Stimulated activated CD8-positive, alpha-beta memory T cell treated with anti-CD3 and anti-CD28 coated beads, Interleukin-12 subunit alpha, Interleukin-12 subunit beta, amount 100 ng/mL, for 24 hours (primary cell): ENCODE data around the gene KCNIP4.
"Not testable (repeated sequence)": the region's sequence is repeated elsewhere in the genome, so short reads cannot be mapped to it uniquely, and the experiment has no call there.

Experiments used
- DNase-seq: peaks from one replicate; pipeline ENCODE4 v3.0.0-alpha.2; 2020; ENCODE audit errors: extremely low read depth

Gene KCNIP4

GRCh38 chr4:21366312-21366711, 582.3 kb downstream of the KCNIP4 start:
- DNase-seq = no peak

DNA sequence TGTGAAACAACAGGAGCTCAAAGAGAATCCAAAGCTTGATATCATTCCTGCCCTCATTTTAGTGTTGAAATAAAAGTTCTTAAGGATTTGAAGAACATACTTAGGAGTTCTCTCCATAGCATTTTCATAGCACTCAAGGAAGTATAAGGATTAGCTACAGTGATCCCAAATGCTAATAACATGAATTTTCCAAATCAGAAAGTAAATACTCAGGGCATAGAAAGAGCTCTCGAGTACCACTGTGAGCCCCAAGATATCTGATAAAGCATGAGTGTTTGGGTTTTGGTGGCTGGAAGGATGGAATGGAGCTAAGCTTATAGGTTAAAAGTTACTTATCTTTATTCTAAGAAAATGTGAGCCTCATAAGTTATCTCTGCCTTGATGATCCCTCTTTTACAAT, 584.9 kb downstream of the KCNIP4 start:
- DNase-seq = no peak

DNA sequence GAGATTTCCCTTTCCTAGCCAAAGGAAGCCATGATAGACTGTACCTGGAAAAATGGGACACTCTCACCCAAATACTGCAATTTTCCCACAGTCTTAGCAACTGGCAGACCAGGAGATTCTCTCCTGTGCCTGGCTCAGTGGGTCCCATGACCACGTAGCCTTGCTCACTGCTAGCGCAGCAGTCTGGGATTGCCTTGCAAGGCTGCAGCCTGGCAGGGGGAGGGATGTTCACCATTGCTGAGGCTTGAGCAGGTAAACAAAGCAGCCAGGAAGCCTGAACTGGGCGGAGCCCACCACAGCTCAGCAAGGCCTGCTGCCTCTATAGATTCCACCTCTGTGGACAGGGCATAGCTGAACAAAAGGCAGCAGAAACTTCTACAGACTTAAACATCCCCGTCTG, 596.2 kb downstream of the KCNIP4 start:
- not testable (repeated sequence) for DNase-seq

- no peak for DNase-seq
Measured at GRCh38 chr4:21347142-21347541, 601.4 kb downstream of the KCNIP4 start.

DNA sequence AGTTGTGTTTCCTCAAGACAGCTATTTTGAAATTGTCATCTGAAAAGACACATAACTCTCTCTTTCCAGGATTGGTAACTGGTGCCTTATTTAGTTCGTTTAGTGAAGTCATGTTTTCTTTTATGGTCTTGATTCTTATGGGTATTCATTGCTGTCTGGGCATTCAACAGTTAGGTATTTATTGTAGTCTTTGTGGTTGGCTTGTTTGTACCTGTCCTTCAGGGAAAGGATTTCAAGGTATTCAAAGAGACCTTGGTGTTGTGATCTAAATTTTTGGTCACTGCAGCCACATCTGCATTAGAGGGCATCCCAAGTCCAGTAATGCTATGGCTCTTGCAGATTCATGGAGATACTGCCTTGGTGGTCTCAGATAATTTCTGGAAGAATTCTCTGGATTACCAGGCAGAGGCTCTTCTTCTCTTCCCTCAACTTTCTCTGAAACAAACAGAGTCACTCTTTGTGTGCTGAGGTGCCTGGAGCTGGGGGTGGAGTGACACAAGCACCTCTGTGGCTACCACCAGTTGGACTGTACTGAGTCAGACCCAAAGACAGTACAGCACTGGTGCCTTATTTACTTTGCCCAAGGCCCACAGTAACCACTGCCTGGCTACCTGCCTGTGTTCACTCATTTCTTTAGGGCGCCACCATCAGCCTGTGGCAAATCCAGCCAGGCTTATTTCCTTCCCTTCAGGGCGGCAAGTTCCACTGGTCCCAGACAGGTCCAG, 620.4 kb downstream of the KCNIP4 start:
- no peak for DNase-seq

DNA sequence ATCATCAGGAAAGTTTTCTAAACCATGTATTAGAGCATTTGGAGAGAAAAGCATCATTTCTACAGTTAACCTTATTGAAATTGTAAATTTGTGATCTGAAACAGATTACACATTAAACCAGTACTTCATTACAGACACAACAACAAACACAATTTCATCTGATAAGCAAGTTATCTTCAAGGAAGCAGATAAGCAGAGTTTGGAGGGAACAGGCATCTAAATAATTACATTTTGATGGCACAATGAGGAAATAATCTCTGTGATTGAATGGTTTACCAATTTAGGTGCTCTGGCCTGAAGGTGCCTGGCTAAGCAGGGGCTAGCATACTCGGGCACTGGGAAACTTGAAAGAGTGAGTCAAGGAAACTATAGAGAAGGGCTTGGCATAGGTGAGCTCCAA, 628.5 kb downstream of the KCNIP4 start:
- no peak for DNase-seq

DNA sequence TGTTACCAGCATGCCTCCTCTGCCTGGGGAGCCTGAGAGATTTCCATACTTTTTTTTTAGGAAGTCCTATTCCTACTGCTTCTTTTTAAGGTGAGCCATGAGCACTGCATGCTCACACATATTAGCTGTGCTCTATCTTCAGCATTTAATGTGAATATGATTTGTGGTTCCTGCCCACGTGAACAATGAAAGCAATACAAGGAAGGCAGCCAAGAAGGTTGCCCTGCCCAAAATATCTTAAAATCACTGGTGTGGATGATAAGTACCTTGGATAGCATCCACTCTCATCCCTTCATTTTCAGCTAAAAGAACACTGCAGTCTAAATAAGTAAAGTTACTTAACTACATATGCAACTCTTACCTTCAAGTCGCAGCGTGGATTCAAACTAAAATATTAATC, 640.9 kb downstream of the KCNIP4 start:
- DNase-seq = no peak

- DNase-seq = no peak
Measured at GRCh38 chr4:21304540-21304887, 644.1 kb downstream of the KCNIP4 start.

- no peak for DNase-seq
Measured at GRCh38 chr4:21290562-21290961, 658.0 kb downstream of the KCNIP4 start.

DNA sequence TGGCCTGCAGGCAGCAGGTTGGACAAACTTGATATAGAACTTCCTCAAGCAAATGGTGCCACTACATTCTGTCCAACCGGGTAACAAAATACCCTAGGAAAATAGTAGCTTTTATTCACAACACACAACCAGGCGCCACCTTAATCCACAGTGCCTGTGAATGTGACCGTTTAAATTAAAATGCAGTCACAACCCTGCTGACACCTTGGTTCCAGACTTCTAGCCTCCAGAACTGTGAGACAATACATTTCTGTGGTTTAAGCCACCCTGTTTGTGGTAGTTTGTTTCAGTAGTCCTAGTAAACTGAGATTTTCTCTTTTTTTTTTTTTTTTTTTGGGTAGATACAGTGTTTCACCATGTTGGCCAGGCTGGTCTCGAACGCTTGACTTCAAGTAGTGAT, 672.5 kb downstream of the KCNIP4 start:
- DNase-seq = no peak

DNA sequence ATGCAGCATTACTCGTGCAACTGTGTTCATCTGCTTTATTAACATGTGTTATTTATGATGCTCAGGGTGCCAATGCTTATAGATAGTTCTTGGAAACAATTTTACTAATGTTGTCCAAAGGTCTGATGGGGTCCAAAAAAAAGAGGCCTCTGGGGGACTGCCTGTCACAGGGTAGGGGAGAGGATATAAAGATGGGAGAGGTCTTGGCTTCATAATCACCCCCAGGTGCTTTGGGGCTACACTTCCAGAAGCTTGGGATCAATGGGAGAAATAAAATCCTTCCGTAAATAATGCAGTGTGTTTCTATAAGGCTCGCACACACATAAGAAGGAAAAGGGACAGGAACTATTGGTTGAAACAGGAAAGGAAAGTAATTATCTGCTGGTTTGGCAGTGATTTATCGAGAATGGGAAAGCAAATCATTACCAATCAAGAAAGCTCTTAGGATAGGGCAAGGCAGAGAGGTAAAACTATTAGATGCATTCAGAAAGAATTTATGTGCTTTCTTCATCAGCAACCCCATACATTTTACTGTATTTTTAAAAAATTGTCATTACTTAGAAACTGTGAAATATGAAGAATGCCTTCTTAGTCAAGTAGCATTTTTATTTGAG, 677.0 kb downstream of the KCNIP4 start:
- no peak for DNase-seq

- DNase-seq = no peak
Measured at GRCh38 chr4:21248331-21248730, 700.2 kb downstream of the KCNIP4 start.

- no peak for DNase-seq
Measured at GRCh38 chr4:21242163-21242562, 706.4 kb downstream of the KCNIP4 start.

- no peak for DNase-seq
Measured at GRCh38 chr4:21226637-21227538, 721.7 kb downstream of the KCNIP4 start.

DNA sequence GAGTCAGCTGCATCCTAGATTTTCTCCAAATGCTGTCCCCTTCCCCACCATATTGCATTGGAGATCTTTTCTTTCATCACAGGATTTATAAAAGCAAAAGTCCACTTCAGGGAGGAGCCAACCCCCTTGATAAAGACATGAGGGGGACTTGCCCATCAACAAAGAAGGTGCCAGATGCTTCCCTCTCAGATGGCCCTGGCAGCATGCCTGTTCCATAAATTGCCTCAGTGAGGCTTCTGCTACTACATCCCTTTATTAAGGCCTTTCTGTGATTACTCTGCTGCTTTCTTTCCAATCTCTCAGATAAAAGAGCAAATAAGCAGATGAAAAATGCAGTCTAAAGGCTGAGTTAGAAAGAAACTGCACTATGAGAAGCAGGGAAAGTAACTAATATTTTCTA, 736.7 kb downstream of the KCNIP4 start:
- no peak for DNase-seq

DNA sequence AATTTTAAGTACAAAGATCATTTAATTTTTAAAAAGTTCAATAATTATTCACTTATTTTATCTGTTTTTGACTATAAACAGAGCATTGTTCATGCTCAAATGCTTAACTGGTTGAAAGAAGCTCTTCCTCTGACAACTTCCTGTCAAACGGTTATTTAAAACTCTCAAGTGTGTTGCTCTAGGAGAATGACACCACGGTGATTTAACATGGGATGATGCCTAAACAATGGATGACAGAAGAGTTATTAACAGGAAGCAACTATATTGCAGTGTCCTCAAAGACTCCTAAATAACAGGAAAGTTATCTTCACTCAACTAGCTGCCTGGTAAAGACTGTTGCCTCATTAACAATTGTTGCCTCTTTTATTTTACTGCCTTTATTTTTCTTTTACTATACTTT, 738.7 kb downstream of the KCNIP4 start:
- no peak for DNase-seq

DNA sequence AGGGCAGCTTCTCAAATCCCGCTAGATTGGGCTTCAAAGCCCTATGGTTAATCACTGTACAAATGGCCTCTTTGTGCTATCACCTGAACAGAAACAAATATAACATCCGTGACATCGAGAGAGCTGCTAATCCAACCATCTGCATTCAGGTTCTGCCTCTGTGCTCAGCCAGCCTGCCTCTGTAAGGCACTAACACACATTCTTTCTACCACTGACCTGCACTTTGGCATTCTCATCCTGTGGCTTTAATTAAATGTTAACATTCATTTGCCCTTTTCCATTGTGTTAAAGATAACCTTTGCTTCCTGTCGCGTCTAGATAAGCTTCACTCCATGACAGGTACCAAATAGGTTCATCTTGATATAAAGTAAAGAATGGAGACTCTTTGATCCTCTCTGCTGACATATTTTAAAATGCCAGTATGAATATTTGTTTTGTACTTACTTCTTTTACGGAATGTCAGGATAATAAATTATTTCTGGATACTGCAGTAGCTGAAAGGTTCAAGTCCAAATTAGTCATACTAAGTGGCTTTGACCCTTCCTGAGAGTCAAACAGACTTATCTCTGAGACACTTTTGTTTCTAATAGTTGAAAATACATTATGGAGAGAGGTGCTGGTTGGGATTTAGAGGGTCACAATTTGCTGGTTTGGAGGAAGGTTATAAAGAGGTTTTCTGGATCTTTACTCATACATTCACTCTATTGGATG, 742.6 kb downstream of the KCNIP4 start:
- no peak for DNase-seq

DNA sequence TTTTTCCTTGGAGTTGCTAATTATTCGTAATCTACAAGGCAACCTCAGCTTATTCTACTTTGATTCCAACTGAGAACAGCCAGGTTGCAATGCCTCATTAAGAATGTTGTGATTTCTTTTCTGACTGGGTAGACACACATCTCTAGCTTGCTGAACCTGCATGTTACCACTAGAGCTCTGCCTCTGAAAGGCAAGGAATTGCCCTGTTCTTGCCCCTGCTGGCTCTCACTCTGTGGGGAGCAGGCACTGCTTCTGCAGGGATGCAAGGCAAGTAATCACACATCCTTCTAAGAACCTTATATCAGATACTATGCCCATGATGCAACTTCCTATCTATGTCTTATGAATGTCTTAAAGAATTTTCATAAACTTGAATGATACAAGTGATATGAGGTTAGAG, 745.2 kb downstream of the KCNIP4 start:
- DNase-seq = no peak

DNA sequence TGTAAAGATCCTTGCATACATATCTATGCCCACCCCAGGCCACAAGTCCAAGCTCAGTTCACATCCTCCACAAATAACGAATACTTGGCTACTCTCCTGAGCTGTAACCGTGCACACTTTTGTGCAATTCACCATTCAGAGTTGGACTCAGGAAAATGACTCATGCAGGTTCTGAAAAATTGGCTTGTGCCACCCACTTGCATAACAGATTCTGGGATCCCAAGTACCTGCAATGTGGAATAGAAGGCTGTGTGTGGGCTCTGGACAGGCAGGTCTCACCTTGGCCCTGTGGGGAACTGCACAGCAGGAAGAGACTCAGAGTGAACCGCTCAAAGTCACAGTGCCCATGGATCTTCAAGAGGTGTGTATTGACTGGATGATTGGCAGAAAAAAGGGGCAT, 745.6 kb downstream of the KCNIP4 start:
- DNase-seq = no peak

DNA sequence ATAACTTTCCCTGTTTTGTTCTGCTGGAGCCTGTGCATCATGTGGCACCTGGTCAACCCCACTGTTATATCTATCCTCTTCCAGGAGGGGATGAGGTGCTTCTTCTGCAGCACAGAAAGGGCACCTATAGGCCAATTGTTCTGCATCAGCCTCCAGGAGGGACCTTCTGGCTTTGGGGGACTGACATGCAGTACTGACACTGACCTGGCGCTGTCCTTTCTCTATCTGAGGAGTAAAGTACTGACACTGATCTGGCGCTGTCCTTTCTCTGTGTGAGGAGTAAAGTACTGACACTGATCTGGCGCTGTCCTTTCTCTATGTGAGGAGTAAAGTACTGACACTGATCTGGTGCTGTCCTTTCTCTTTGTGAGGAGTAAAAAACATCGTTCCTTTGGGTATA, 749.9 kb downstream of the KCNIP4 start:
- DNase-seq = no peak

- DNase-seq = no peak
Measured at GRCh38 chr4:21195682-21196081, 752.9 kb downstream of the KCNIP4 start.

DNA sequence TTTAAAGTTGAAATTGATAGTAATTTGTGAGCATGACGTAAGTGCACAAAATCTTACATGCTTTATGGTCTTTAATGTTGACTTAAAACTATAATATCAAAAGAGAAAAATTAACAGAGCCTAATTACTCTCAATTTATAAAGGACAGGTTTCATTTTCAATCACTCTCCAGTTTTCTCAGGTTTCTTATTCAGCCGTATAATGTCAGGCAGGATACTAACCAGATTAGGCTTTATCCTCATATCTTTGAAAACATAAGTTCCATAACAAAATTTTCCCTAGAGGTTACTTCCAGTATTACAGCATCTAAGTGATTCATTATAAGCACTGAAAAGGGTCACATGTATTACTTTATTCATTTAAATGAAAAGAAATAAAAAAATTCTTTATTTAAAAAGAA, 756.2 kb downstream of the KCNIP4 start:
- DNase-seq = no peak
